ENCODE results near the gene DNAI7.

DNAI7 gene

DNA sequence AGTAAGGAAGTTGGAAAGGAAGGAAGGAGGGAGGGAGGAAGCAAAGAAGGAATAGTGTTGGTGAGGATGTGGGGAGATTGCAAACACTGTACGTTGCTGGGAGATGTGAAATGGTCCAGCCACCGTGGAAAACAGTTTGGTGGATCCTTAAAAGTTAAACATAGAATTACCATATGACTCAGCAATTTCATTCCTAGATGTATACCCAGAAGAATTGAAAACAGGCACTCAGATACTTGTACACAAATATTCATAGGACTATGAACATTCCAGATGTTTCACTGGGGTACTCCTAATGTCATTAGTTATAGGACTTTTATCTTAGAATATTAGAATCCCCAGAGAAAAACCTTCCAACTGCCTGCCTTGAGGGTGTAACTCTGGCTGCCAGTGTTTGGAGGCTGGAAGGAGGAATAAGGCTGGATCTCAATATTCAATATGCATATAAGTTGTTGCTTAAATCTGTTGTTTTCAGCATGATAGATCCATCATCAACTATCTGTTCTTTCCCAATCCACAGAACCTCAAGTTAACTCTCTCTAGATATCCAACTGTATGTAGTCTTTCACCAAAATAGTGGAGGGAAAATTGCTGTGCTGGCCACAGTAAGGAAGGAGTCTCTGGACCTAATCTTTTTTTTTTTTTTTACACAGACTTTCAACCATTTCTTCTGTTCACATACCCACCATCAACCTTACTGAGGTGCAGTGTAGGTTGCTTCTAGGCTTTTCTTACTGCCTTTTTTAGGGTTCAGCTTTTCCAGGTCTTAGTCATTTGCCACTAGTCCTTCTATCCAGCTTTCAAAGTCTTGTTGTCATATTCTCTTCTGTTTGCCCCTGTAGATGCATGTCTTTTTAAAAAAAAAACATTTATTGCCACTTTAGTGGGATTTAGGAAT lies 94.5 kb downstream of the DNAI7 start:
- DNase-seq, result no peak

DNA sequence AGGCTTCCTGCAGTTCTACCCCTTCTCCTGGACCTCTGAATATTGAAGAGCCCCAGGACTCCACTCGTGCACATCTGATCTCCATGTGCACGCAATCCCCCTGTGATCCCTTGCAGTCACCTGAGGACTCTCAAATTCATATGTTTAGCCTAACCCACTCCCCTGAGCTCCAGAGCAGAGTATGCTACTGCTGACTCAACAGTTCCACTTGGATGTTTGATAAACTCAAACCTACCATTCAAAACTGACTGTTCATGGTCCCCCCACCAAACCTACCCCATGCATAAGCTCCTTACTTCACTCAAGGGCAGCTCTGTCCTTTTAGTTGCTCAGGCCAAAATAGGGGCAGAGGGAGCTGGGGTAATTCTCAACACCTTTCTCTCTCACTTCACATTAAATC lies 96.0 kb downstream of the DNAI7 start:
- DNase-seq, result no peak

- DNase-seq, result no peak
These were observed 105.2 kb downstream of the DNAI7 start for GRCh38 chr12:25089738-25090137.

- DNase-seq, result no peak
These were observed 107.4 kb downstream of the DNAI7 start for GRCh38 chr12:25087596-25087995.

- no peak for DNase-seq
These were observed 110.1 kb downstream of the DNAI7 start for GRCh38 chr12:25084816-25085215.

DNA sequence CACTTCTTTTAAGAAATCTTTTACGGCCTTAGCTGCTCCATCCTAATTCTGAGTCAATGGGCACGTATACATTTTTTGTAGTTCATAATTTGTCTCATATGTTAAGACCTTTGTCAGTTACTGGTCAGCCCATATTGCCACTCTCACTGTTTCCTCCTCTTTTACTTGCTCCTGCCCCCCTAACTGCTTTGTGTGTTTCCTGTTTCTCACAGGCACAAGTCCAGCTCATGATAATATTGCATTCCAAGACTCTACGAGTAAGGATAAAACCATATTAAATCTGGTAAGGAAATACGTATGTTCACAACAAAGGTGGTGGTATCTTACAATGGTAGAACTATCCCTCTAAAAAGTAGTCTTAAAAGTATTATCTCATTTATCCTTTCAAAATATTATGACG lies 111.7 kb downstream of the DNAI7 start:
- no peak for DNase-seq

GRCh38 chr12:25082628-25083027 lies 112.3 kb downstream of the DNAI7 start:
- no peak for DNase-seq

- DNase-seq, result no peak
These were observed 115.6 kb downstream of the DNAI7 start for GRCh38 chr12:25079393-25079792.

DNA sequence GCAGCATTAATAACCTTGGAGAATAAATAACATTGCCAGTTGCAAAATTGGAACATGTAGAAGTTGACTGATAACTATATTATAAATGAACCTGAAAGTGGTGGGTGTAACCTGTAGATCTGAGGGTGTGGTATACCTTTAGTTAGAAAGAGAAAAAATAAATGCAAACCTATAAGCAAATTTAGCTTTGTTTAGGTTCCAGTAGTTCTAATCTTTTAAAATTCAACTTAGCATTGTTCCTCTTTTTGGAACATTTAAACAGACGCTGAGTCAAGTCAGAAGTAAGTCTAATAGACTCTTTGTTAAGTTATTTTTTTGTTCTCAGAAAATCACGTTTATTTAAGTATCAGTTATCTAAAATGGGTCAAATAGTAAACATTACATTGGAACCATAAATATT lies 120.0 kb downstream of the DNAI7 start:
- no peak for DNase-seq

- DNase-seq, result no peak
These were observed 120.8 kb downstream of the DNAI7 start for GRCh38 chr12:25074113-25074512.

- DNase-seq, result no peak
These were observed 121.9 kb downstream of the DNAI7 start for GRCh38 chr12:25072906-25073650.

- no peak for DNase-seq
These were observed 123.6 kb downstream of the DNAI7 start for GRCh38 chr12:25071366-25071765.

DNA sequence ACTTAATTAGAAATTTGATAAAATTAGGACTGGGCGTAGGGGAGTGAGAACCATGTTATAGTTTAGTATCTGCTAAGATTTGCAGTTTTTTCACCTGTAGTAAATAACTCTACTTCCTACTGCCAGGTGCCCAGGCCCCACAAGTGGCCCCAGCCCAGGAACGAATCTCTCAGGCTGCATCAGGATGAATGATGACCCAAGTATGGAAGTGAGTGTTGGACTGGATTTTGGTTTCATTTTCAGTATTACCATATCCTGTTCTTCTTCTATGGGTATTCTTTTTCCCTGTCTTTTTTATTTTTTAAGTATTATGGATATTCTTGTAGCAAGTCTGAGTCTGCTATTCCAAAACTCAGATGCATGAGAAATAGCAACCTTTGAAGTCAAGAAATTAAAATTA lies 125.7 kb downstream of the DNAI7 start:
- no peak for DNase-seq

GRCh38 chr12:25065035-25065434 lies 129.9 kb downstream of the DNAI7 start:
- DNase-seq, result no peak

- DNase-seq, result no peak
These were observed 130.9 kb downstream of the DNAI7 start for GRCh38 chr12:25063873-25064628.

- DNase-seq, result no peak
These were observed 136.3 kb downstream of the DNAI7 start for GRCh38 chr12:25058658-25059058.
